GM10266 (cell line): ENCODE data around the gene SLC22A23.
A peak's percentile ranks its signal among the peaks of the same experiment; 100 is the strongest.
"Not testable (repeated sequence)": the region's sequence is repeated elsewhere in the genome, so short reads cannot be mapped to it uniquely, and the experiment has no call there.

Experiments used
- DNase-seq: peaks from one replicate; pipeline ENCODE4 v3.0.0; 2012; ENCODE audit errors: extremely low spot score
- TF ChIP-seq, protein P1 (sequence below): IDR thresholded peaks from 2 replicates; pipeline ENCODE4 v1.5.1; 2012; ENCODE audit warnings: mild to moderate bottlenecking, low read depth; ENCODE audit not compliant: control insufficient read depth, insufficient read depth; ENCODE audit errors: missing control alignments

Gene SLC22A23

DNA sequence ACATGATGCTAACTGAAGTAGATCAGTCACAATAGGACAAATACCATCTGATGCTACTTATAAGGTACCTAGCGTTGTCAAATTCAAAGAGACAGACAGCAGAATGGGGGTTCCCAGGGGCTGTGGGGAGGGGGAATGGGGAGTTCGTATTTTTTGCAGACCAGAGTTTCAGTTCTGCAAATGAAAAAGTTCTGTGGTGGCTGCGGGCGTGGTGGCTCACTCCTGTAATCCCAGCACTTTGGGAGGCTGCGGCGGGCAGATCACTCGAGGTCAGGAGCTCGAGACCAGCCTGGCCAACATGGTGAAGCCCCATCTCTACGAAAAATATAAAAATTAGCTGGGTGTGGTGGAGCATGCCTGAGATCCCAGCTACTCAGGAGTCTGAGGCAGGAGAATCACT, 68.1 kb downstream of the SLC22A23 start:
- TF ChIP-seq, protein P1, sequence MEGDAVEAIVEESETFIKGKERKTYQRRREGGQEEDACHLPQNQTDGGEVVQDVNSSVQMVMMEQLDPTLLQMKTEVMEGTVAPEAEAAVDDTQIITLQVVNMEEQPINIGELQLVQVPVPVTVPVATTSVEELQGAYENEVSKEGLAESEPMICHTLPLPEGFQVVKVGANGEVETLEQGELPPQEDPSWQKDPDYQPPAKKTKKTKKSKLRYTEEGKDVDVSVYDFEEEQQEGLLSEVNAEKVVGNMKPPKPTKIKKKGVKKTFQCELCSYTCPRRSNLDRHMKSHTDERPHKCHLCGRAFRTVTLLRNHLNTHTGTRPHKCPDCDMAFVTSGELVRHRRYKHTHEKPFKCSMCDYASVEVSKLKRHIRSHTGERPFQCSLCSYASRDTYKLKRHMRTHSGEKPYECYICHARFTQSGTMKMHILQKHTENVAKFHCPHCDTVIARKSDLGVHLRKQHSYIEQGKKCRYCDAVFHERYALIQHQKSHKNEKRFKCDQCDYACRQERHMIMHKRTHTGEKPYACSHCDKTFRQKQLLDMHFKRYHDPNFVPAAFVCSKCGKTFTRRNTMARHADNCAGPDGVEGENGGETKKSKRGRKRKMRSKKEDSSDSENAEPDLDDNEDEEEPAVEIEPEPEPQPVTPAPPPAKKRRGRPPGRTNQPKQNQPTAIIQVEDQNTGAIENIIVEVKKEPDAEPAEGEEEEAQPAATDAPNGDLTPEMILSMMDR = no peak

DNA sequence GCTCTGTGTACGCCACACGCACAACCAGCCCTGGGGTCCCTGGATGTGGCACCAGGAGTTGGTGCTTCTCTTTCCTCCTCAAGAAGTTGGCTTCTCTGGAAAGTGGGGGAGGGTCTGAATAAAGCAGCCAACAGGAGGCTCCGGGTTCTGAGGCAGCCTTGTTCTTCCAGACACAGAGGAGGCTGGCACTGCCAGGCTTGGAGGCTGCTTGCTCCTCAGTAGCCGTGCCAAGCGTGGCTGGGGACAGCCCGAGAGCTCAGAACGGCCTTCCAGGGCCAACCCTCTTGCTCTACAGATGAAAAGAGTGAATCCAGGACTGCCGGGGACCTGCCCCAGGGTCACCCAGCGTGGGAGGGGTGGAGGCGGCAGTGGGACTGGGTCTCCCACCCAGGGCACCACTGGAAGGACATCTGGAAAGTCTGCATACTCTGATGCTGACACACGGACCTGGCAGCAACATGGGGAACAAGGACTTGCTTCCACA, 70.4 kb downstream of the SLC22A23 start:
- TF ChIP-seq, protein P1 = no peak
- DNase-seq = no peak

More for the DNA sequence above, 68.1 kb downstream of the SLC22A23 start:
- DNase-seq = peak; percentile 44

DNA sequence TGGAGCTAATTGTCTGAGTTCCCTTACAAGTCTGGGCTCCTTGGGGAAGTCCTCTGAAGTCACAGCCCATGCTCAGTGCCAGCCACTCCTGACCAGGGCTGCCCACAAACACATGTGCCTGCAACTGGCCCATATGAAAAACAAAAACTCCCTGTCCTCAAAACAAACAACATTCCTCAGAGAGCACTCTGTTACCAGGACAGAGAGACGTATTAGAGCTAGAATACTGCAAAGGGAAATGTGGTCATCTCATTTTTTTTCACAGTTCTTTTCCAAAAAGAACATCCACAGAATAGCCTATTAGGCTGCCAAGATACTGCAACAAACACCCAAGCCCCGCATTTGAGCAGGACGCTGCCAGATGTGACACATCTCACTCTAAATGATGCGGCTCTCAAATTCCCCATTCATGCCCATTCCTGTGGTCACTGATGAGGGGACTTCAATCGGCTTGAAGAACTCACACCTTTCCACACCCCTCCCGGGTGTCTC, 71.1 kb downstream of the SLC22A23 start:
- TF ChIP-seq, protein P1 = no peak
- no peak for DNase-seq

DNA sequence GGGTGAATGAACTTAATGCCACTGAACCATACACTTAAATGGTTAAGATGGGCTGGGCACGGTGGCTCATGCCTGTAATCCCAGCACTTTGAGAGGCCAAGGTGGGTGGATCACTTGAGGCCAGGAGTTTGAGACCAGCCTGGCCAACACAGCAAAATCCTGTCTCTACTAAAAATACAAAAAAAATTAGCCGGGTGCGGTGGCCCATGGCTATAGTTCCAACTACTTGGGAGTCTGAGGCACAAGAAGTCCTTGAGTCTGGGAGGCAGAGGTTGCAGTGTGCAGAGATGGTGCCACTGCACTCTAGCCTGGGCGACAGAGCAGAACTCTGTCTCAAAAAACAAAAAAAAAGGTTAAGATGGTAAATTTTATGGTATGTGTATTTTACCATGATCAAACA, 71.7 kb downstream of the SLC22A23 start:
- not testable (repeated sequence) for DNase-seq

DNA sequence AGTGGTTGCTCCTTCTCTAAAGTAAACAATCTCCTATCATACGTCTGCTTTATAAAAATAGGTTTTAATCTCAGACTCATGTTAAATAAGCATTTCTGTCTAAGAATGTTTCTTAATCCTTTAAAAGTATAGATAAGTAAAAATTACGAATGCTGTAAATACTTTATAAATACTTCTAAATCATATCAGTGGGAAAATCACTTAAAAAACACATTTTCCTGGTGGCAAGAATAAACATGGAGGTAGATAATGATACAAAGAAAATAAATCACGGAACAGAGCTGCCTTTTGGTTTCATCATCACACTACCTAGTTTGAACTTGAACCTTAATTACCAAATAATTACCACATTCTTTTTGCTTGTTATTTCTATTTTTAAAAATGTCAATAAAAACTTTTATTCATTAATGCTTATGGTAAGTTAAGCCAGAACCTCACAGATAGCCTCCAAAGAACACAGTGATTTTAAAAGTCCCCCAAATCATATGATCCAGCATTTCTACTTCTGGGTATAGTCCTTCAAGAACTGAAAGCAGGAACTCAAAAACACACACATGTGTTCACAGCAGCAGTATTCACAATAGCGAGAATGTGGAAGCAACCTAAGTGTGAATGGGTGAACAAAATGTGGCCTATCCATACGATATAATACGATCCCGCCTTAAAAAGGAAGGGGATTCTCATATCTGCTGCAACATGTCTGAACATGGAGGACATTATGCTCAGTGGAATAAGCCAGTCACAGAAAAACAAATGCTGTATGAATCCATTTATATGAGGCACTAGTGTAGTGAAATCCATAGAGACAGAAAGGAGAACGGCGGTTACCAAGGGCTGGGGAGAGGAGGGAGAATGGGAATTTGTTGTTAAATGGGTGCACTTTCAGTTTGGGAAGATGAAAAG, 72.4 kb downstream of the SLC22A23 start:
- no peak for DNase-seq
- TF ChIP-seq, protein P1 = no peak

DNA sequence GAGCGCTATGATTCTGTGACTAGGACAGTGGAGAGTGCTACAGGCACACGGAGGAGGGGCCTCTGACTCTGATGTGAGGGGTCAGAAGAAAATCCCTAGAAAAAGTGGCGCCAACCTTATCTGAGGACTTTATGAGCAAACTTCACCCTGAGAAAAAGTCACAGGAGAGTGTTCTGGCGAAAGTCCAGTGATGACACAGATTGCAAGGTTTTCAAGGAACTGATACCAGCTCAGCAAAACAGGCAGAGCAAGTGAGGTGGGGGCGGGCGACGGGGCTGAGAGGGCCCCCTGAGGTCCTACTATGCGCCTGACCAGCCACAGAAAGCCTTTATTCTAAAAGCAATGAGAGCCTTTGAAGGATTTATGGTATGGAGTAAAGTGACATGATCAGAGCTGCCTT, 73.3 kb downstream of the SLC22A23 start:
- TF ChIP-seq, protein P1 = no peak
- peak; percentile 50 for DNase-seq

DNA sequence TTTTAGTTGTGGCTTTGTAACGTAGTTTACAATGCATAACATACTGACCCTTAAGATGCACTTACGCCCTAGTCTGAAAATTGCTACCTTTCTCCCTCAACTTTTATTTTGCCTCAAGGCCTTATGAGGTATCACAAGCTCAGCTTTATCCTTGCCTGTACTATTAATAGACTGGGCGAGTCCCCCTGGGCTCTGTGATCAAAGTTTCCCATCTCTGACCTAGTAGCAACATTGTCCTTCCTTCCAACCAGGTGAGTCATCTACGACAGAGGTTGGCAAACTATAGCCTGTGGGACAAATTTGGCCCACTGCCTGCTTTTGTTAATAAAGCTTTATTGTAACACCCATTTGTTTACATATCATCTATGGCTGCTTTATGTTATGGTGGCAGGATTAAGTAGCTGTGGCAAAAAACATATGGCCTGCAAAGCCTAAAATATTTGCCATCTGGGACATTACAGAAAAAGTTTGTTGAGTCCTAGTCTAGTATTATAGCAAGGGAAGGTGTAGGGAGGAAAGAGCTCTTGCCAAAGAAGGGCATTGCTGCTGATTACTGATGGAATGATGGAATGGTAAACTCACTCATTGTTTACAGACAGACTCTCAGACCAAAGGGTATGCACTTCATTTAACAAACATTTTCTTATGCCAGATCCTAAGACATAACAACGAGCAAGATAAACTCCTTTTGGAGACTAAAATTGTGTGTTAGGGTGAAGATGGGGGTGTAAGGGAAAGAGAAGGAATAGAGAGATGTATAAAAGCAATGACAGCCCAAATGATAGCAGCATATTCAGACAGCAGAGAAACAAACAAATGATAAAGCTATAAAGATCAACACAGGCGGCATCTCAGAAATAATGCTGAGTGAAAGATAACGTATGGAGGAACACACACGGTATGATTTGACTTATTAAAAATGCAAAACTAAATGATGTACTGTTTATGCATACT, 74.2 kb downstream of the SLC22A23 start:
- TF ChIP-seq, protein P1 = no peak
- no peak for DNase-seq
